Measurements from ENCODE around the gene KCNAB2.
"Not testable (repeated sequence)": the region's sequence is repeated elsewhere in the genome, so short reads cannot be mapped to it uniquely, and the experiment has no call there.

KCNAB2 gene

GRCh38 chr1:6011161-6011945, 34.3 kb upstream of the KCNAB2 start:
- DNase-seq: no peak

- no peak for DNase-seq
These were observed 33.8 kb upstream of the KCNAB2 start for GRCh38 chr1:6011946-6012258.

DNA sequence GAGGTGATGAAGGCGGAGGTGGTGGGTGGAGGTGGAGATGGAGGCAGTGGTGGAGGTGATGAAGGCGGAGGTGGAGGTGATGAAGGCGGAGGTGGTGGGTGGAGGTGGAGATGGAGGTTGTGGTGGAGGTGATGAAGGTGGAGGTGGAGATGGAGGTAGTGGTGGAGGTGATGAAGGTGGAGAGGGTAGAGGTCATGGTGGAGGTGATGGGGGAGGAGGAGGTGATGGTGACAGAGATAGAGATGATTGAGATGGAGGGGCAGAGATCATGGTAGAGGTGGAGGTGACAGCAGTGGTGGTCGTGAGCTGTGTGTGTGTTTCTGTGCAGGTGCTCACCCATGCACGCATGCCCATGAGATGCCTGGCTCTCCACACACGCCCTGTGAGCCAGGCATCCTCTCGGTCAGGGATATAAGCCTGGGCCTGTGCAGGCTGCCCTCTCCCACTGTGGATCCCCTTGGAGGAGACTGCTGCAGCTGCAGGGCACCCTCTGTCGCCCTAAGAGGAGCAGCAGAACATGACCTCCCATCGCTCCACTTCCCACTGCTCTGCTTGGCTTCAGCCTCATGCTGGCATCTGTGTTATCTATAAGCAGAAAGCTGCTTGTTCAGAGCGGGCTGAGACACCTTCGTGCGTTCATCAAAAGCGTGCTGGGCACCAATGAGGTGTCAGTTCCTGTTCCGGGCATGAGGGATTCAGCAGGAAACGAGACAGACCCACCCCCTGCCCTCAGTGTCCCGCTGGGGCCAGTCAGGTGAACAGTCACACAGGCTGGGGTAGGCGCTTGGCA, 33.0 kb upstream of the KCNAB2 start:
- DNase-seq: no peak

- no peak for DNase-seq
These were observed 32.2 kb upstream of the KCNAB2 start for GRCh38 chr1:6013491-6013890.

- no peak for DNase-seq
These were observed 31.3 kb upstream of the KCNAB2 start for GRCh38 chr1:6014130-6014999.

- DNase-seq: no peak
These were observed 29.4 kb upstream of the KCNAB2 start for GRCh38 chr1:6016191-6016865.

DNA sequence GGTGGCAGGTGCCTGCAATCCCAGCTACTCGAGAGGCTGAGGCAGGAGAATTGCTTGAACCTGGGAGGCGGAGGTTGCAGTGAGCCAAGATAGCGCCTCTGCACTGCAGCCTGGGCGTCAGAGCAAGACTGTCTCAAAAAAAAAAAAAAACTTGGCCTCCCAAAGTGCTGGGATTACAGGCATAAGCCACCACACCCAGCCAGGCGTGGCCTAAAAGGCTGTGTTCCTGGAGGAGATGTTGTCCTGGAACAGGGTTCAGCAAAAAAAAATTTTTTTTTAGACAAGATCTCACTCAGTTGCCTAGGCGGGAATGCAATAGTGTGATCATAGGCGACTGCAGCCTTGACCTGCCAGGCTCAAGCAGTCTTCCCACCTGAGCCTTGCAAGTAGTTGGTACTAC, 28.0 kb upstream of the KCNAB2 start:
- DNase-seq: not testable (repeated sequence)

DNA sequence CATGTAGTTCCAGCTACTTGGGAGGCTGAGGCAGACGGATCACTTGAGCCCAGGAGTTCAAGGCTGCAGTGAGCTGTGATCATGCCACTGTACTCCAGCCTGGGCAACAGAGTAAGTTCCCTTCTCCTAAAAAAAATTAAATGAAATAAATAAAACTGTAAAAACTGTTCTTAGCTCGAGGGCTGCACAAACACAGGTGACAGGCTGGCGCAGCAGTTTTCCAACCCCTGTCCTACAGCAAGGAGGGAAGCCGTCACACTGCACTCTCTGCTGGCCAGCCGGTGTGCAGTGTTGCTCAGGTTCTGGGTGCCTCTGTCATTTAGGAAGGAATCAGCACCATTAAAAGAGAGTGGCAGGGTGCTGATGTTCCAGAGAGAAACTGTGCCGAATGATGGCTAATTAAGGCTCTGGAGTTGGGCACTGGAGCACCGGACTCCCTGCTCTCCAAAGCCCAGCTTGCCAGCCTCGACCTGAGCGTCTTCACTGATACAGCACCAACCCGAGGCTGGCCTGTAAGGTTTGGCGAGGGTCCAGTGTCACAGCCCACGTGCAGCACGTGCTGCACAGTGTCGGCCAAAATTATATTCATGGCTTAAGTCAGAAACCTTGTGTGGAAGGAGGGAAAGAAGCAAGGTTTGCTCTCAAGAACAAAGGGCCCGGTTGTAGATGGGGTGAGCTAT, 26.4 kb upstream of the KCNAB2 start:
- no peak for DNase-seq

GRCh38 chr1:6022193-6022592, 23.5 kb upstream of the KCNAB2 start:
- DNase-seq: no peak

DNA sequence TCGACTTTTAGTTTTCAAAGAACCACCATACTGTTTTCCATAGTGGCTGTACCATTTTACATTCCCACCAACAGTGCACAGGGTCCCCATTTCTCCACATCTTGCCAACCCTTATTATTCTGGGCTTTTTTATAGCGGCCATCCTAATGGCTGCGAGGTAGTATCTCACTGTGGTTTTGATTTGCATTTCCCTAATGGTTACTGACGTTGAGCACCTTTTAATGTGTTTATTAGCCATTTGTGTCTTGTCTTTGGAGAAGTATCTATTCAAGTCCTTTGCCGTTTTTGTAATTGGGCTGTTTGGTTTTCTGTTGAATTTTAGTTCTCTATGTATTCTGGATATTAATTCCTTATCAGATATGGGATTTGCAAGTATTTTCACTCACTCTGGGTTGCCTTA, 22.3 kb upstream of the KCNAB2 start:
- DNase-seq: no peak

DNA sequence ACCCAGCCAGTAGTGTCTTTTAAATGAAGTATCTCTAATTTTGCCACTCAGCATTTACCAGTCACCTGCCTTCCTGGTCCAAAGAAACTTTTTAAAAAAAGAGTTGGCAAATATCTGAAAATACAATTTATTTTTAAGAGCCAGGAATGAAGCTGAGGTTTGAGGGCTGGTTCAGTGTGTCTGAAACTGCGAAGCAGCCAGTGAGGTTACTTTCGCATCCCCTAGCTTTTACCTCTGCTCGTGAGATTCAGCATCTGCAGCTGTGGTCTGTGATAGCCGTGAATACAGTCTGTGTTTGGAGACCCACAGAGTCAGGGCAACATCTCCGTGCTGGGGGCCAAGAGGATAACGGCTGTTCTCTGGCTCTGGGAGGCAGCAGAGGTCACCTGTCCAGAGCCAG, 21.3 kb upstream of the KCNAB2 start:
- DNase-seq: no peak

DNA sequence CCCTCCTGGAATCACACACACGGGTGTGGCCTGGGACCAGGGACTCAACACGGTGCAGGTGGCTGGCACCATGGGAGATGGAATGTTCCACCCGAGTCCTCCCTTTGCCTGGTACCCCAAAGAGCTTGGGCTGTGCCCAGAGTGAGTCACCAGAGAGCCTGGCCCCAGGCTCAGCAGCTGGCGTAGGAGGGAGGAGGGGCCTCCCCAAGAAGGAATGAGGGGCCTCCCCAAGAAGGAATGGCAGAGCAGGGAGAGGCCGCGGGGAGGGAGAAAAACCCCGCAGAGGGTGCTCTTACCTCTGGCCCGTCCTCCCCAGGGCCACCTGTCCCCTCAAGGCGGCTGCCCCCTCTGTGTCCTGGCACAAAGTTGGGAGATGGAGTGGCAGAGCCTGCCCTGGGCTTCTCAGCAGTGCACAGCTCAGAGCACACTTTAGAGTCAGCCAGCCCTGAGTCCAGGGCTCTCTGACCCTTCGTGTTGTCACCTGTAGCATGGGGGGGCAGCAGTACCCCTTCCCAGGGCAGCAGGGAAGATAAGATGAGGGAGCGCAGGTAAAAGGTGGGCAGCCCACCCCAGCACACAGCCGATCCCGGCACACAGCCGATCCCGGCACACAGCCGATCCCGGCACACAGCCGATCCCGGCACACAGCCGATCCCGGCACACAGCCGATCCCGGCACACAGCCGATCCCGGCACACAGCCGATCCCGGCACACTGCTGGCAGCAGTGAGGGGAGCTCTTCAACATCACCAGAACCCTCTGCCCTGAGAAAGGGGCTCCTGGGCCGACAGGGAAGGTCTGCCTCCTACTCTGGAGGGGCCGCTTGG, 20.2 kb upstream of the KCNAB2 start:
- no peak for DNase-seq

DNA sequence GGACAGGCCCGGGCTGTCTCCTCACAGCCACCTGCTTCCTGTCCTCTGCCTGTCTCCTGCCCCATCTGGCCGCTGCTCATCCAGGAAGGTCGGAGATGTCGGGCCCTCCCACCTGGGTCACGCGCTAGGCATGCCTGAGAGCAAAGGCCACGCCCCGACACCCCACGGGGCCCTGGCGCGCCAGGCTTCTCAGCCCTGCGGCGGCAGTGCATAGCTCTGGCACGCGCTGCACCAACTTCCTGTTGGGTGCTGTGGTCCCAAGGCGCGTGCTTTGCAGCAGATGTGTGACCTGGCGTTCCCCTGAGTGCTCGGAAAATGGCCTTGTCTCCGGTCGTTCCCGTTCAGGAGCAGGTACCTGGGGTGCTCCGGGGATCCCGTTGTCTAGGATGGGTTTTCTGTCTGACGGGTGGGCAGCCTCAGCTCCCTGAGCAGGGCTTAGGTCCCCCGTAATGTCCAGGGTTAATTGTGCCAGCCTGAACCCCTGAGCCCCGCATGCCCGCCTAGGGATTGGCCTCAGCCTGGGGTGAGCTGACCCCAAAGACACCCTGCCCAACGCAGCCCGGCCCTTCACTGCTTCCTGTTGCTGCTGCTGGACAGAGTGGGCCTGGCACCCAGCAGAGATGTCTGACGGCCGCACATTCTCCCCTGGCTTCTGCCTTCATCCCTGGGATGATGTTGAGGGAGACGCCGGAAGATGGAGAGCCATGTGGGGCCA, 19.4 kb upstream of the KCNAB2 start:
- peak; percentile 86 for DNase-seq

DNA sequence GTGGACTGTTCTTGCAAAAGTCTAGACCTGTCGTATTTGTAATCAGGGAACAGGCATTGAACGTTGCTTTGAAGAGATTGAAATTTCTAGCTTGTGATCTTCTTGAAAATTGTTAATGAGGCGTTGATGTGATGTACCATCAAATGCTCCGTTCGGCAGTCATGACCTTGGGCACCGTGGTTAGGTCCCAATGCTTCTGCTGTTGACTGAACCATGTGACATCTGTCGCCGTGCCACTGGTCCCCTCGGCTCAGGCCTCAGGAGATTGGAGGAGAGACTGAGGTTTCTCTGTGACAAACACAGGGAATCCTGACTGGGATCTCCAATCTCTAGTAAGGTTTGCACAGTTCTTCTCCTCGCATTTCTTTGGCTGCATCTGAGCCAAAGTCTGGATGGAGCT, 18.1 kb upstream of the KCNAB2 start:
- no peak for DNase-seq

DNA sequence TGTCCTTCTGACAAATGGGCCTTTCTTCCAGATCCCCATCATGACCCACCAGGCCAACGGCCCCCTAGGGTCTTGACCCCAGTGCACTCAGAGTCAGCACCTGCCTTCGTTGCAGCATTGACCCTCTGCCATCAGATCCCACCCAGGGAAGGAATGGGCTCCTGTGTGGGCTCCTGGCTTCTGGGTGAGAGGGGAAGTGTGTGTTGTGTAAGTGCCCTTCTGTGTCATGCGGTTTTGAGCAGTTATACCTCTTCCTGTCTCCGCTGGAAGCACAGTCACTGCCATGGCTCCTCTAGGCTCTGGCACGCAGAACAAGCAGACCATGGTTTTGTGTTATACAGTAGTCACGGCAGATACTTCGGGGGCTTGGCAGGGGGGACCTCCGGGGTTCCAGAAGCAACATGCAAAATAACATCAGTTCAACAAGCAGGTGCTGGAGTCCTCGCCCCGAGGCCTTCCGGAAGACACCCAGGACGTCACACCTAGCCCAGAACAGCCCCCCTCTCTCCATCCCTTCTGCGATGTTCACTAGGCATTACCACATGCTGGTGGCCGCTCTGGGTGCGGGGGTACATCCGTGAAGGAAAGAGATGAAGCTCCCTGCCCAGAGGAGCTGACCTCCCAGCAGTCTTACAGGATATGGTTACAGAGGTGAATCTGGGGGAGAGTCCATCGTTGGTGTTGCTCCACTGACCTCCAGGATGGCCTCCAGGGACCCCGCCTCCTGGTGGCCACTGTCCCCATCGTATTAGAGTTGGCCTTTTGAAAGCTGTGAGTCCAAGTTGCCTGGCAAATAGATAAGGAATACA, 17.4 kb upstream of the KCNAB2 start:
- peak; percentile 36 for DNase-seq

GRCh38 chr1:6029351-6029750, 16.3 kb upstream of the KCNAB2 start:
- DNase-seq: no peak

GRCh38 chr1:6030132-6030531, 15.6 kb upstream of the KCNAB2 start:
- no peak for DNase-seq

- no peak for DNase-seq
These were observed 15.0 kb upstream of the KCNAB2 start for GRCh38 chr1:6030547-6031261.

DNA sequence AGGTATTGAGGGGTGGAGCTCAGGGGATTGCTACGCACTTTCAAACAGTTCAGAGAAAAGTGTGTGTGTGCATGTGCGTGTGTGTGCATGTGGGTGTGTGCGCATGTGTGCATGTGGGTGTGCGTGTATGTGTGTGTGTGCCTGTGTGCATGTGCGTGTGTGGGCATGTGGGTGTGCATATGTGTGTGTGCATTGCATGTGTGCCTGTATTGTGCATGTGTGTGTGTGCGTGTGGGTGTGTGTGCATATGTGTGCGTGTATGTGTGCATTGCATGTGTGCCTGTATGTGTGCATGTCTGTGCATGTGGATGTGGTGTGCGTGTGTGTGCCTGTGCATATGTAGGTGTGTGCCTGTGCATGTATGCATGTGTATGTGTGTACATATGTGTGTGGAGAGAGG, 12.6 kb upstream of the KCNAB2 start:
- DNase-seq: no peak

All from activated CD4-positive, alpha-beta T cell treated with anti-CD3 and anti-CD28 coated beads for 1 hour (primary cell).